VCaP (cell line): Measurements from ENCODE around the gene RAB40C.

ENCODE experiments used
- H3K27ac ChIP-seq: fragments of 450-650 bp; 2 replicates; pipeline ENCODE4 v1.5.1; 2017
- TF ChIP-seq, protein P1 (sequence below): fragments of 450-650 bp; conservative IDR thresholded peaks from 2 replicates; pipeline ENCODE4 v1.5.1; 2017; ENCODE audit warnings: mild to moderate bottlenecking, moderate library complexity

The RAB40C gene

DNA sequence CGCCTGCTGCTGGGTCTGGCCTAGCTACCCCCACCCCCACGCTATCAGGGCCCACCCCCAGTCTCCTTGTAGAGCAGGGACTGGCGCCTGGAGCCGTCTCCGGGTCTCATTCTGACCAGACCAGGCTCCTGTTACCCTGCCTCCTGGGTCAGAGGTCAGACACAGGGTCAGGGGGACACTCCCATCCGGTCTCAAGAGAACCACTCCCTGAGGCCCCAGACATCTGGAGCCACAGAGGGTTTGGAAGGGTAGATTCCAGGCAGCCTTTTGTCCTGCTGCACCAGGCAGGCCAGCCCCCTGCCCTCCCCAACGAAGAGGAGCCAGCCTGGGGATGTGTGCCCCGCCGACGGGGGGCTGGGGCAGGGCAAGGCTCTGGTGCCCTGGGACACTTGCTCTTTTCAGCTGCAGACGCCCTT, 40.0 kb downstream of the RAB40C start:
- no peak overlapping the region for H3K27ac ChIP-seq
- TF ChIP-seq, protein P1, sequence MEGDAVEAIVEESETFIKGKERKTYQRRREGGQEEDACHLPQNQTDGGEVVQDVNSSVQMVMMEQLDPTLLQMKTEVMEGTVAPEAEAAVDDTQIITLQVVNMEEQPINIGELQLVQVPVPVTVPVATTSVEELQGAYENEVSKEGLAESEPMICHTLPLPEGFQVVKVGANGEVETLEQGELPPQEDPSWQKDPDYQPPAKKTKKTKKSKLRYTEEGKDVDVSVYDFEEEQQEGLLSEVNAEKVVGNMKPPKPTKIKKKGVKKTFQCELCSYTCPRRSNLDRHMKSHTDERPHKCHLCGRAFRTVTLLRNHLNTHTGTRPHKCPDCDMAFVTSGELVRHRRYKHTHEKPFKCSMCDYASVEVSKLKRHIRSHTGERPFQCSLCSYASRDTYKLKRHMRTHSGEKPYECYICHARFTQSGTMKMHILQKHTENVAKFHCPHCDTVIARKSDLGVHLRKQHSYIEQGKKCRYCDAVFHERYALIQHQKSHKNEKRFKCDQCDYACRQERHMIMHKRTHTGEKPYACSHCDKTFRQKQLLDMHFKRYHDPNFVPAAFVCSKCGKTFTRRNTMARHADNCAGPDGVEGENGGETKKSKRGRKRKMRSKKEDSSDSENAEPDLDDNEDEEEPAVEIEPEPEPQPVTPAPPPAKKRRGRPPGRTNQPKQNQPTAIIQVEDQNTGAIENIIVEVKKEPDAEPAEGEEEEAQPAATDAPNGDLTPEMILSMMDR, result no peak

DNA sequence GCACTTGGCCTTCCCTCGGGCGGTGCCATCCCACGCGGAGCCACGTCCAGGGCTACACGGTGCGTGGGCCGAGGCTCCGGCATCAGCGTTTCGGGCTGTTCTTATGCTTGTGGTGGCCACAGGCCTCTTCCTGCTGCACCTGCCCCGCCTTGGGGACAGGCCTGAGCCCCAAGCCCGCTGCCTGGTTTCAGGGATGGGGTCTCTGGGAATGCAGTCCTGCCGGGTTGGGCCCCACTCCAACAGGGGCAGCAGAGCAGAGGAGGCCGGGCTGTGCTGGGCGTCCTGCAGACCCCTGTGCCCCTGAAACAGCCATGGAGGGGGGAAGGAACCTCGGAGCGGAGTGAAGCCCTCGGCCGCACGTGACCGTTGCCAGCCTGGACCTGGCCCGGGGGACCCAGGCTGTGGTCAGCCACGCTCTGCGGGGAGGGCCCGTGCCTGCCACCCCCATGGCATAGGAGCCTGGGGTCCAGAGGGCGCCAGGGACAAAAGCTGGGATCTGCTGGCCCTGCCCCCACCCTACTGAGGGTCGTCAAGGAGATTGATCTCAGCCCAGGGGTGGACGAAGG, 40.5 kb downstream of the RAB40C start:
- TF ChIP-seq, protein P1, result no peak
- H3K27ac ChIP-seq, result no peak overlapping the region

DNA sequence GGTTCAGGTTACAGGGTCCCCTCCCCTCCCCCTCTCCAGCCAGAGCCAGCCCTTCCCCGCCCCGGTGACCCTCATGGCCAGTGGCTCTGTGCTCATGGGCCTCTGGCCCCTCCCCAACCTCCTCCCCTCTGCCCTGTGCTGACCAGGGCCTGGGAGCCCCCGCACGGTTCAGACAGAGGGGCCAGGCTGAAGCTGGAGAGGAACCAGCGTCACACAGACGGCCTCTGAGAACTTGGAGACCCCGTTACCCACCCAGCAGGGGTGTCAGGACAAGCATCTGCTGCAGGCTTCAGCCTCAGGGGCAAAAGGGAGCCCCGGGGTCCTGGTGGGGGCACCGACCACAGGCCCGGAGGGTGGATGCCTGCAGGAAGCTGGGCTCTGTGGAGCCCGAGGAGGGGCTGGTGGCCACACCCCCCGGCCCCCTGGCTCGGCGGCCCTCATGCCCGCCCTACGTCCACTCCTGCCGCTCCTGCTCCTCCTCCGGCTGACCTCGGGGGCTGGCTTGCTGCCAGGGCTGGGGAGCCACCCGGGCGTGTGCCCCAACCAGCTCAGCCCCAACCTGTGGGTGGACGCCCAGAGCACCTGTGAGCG, 41.0 kb downstream of the RAB40C start, which contains the start of gene WFIKKN1:
Gene WFIKKN1, plus strand, starts transcription at position 171 of the 591 bp plus-strand sequence. Its CDS starts 269 bp downstream, at position 440.
- TF ChIP-seq, protein P1, result no peak
- H3K27ac ChIP-seq, result no peak within 1 kb of the TSS

DNA sequence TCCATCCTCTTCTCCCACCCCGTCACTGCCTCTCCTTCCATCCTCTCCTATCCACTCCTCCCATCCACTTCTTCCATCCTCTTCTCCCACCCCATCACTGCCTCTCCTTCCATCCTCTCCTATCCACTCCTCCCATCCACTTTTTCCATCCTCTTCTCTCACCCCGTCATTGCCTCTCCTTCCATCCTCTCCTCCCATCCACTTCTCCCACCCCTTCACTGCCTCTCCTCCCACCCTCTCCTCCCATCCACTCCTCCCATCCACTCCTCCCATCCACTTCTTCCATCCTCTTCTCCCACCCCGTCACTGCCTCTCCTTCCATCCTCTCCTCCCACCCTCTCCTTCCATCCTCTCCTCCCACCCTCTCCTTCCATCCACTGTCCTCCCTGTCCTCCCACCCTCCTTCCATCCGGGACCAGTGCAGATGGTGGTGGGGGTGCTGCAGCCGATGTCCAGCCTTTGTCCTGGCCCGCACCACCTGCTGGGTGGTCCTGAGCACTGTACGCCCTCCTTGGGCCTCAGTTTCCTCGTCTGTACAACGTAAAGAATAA, 42.0 kb downstream of the RAB40C start:
- no peak overlapping the region for H3K27ac ChIP-seq
- TF ChIP-seq, protein P1, result no peak

DNA sequence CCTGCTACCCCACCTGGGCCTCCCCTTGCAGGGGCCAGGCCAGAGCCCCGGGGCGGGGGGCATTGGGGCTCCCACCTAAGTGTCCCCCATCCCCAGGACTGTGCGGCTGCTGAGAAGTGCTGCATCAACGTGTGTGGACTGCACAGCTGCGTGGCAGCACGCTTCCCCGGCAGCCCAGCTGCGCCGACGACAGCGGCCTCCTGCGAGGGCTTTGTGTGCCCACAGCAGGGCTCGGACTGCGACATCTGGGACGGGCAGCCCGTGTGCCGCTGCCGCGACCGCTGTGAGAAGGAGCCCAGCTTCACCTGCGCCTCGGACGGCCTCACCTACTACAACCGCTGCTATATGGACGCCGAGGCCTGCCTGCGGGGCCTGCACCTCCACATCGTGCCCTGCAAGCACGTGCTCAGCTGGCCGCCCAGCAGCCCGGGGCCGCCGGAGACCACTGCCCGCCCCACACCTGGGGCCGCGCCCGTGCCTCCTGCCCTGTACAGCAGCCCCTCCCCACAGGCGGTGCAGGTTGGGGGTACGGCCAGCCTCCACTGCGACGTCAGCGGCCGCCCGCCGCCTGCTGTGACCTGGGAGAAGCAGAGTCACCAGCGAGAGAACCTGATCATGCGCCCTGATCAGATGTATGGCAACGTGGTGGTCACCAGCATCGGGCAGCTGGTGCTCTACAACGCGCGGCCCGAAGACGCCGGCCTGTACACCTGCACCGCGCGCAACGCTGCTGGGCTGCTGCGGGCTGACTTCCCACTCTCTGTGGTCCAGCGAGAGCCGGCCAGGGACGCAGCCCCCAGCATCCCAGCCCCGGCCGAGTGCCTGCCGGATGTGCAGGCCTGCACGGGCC, 42.8 kb downstream of the RAB40C start:
- TF ChIP-seq, protein P1, result no peak
- no peak overlapping the region for H3K27ac ChIP-seq

DNA sequence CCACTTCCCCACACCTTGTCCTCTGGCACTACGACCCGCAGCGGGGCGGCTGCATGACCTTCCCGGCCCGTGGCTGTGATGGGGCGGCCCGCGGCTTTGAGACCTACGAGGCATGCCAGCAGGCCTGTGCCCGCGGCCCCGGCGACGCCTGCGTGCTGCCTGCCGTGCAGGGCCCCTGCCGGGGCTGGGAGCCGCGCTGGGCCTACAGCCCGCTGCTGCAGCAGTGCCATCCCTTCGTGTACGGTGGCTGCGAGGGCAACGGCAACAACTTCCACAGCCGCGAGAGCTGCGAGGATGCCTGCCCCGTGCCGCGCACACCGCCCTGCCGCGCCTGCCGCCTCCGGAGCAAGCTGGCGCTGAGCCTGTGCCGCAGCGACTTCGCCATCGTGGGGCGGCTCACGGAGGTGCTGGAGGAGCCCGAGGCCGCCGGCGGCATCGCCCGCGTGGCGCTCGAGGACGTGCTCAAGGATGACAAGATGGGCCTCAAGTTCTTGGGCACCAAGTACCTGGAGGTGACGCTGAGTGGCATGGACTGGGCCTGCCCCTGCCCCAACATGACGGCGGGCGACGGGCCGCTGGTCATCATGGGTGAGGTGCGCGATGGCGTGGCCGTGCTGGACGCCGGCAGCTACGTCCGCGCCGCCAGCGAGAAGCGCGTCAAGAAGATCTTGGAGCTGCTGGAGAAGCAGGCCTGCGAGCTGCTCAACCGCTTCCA, 43.6 kb downstream of the RAB40C start:
- TF ChIP-seq, protein P1, result no peak
- H3K27ac ChIP-seq, result no peak overlapping the region
